Spleen (tissue), 11 donors: Measurements from ENCODE around the gene RANBP3. TPM values are rescaled to one million over a fixed set of nuclear protein-coding genes. Genes with fewer than 3 reads are reported as not detected.

Experiments used
- DNase-seq: peaks from one replicate; pipeline ENCODE4 v3.0.0-alpha.2; 2020
- H3K27ac ChIP-seq, 8 donors: fragments of 200-600 bp; sonication (generic) in 7 of 8; 1 replicate in 4 of 8; 2 replicates in 4 of 8; pipeline versions ENCODE4 v1.5.0 to v1.8.0; 2016 to 2021; ENCODE audit warnings: inconsistent platforms in 4 of 8, mild to moderate bottlenecking in 4 of 8, moderate library complexity in 1 of 8
- H3K27me3 ChIP-seq, 7 donors: fragments of 200-600 bp; sonication (generic) in 6 of 7; replicated peaks in 1 of 7; 1 replicate in 4 of 7; 2 replicates in 3 of 7; pipeline versions ENCODE4 v1.5.0 to v1.8.0; 2016 to 2021; ENCODE audit warnings: inconsistent platforms in 3 of 7, mild to moderate bottlenecking in 1 of 7
- H3K36me3 ChIP-seq, 6 donors: fragments of 200-600 bp; sonication (generic) in 5 of 6; 1 replicate in 4 of 6; 2 replicates in 2 of 6; pipeline versions ENCODE4 v1.5.0 to v1.8.0; 2016 to 2021; ENCODE audit warnings: inconsistent platforms in 2 of 6
- H3K4me1 ChIP-seq, 6 donors: fragments of 200-600 bp; sonication (generic) in 5 of 6; 1 replicate in 3 of 6; 2 replicates in 3 of 6; pipeline versions ENCODE4 v1.5.0 to v1.8.0; 2016 to 2021; ENCODE audit warnings: inconsistent platforms in 3 of 6
- H3K4me3 ChIP-seq, 8 donors: fragments of 200-600 bp; sonication (generic) in 7 of 8; 1 replicate in 4 of 8; 2 replicates in 4 of 8; pipeline versions ENCODE4 v1.5.0 to v1.8.0; 2016 to 2021; ENCODE audit warnings: inconsistent platforms in 4 of 8, mild to moderate bottlenecking in 4 of 8, moderate library complexity in 2 of 8
- H3K9me3 ChIP-seq, 8 donors: fragments of 200-600 bp; sonication (generic) in 7 of 8; 1 replicate in 4 of 8; 2 replicates in 4 of 8; pipeline versions ENCODE4 v1.5.0 to v1.8.0; 2016 to 2021; ENCODE audit warnings: inconsistent platforms in 4 of 8
- POLR2A ChIP-seq, 3 donors: fragments of 450-650 bp; IDR thresholded peaks; one replicate each; pipeline ENCODE4 v1.5.1; 2017; ENCODE audit warnings: antibody characterized with exemption in 3 of 3, mild to moderate bottlenecking in 1 of 3
- POLR2AphosphoS5 ChIP-seq, 3 donors: sonication (generic); formaldehyde crosslinking; IDR thresholded peaks; one replicate each; pipeline ENCODE4 v1.5.1; 2017; ENCODE audit warnings: antibody characterized with exemption in 3 of 3
- WGBS, 5 donors: extraction: QIAGEN DNeasy Blood & Tissue Kit in 3 of 5; methylation state at CpG; one replicate each; pipeline versions ENCODE4 v1.1.5 to v1.1.7; 2013 to 2018; 5-methylcytosine and 5-hydroxymethylcytosine counted together
- intact Hi-C: fragments of 100-400 bp; cut with DNase I; formaldehyde crosslinking; loops from one replicate; pipeline ENCODE4 v1.15.0; 2023; ENCODE audit warnings: low total_unique reads
- polyA plus RNA-seq, 3 donors: library from polyadenylated mRNA; stranded (reverse); fragments of 200-250 nt; gene quantifications; one replicate each; pipeline ENCODE4 v1.2.1, GENCODE V29; 2013
- total RNA-seq, 7 donors: library from RNA; depleted of rRNA in 3 of 7; stranded (reverse); fragments of >200 nt in 3 of 7; fragmentation: NEBNext Ultra II Directional in 4 of 7; extraction: Animal tissue kit (Norgen Biotek cat#: 25700) in 4 of 7; gene quantifications; one replicate each; pipeline versions ENCODE4 v1.1.0 to v1.2.1, GENCODE V29; 2016 to 2021
- TF ChIP-seq, protein P1 (sequence below), 11 experiments: fragments of 200-600 bp in 7 of 11; fragments of 450-650 bp in 4 of 11; sonication (generic) in 4 of 11; IDR thresholded peaks in 8 of 11; conservative IDR thresholded peaks in 3 of 11; 1 replicate in 7 of 11; 2 replicates in 4 of 11; pipeline versions ENCODE4 v1.4.0 to v1.8.0; 2016 to 2021; ENCODE audit warnings: antibody characterized with exemption in 11 of 11, inconsistent platforms in 4 of 11, mild to moderate bottlenecking in 1 of 11
- donor health status: healthy with polysubstance abuse.
- donor health status: DM: no; HTN: no; CAD: no; lungs with moderate emphysema.
- donor health status: DM: no; HTN: no; CAD: no.
- donor health status: Bipolar disorder and iron deficiency.
- donor health status: healthy.
- donor health status: DM: no; HTN: no; CAD: no.
- donor health status: DM: yes; HTN: yes; CAD: no.

RANBP3 gene
- total and polyA plus RNA-seq, 10 donors, result 27.5 to 92.9 (median 69.8) TPM

DNA sequence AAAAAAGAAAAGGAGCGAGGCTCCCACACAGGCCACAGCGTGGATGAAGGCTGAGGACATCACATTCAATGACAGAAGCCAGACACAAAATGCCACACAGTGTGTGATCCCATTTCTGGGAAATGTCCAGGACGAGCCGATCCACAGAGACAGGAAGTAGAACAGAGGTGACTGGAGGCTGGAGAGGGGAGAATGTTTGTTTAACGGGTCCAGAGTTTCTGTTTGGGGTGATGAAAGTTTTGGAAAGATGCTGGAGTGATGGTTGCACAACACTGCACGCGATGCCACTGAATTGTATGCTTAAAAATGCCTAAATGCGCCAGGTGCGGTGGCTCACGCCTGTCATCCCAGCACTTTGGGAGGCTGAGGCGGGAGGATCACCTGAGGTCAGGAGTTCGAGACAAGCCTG lies 107.0 kb downstream of the RANBP3 start:
- TF ChIP-seq POLR2AphosphoS5 (IDR thresholded peaks at IDR 0.05), result no peak
- no peak for TF ChIP-seq POLR2A (IDR thresholded peaks at IDR 0.05)
- TF ChIP-seq, protein P1, sequence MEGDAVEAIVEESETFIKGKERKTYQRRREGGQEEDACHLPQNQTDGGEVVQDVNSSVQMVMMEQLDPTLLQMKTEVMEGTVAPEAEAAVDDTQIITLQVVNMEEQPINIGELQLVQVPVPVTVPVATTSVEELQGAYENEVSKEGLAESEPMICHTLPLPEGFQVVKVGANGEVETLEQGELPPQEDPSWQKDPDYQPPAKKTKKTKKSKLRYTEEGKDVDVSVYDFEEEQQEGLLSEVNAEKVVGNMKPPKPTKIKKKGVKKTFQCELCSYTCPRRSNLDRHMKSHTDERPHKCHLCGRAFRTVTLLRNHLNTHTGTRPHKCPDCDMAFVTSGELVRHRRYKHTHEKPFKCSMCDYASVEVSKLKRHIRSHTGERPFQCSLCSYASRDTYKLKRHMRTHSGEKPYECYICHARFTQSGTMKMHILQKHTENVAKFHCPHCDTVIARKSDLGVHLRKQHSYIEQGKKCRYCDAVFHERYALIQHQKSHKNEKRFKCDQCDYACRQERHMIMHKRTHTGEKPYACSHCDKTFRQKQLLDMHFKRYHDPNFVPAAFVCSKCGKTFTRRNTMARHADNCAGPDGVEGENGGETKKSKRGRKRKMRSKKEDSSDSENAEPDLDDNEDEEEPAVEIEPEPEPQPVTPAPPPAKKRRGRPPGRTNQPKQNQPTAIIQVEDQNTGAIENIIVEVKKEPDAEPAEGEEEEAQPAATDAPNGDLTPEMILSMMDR (IDR thresholded peaks at IDR 0.05 in 8 of 11, conservative IDR thresholded peaks at IDR 0.05 in 3 of 11), result no peak
- H3K4me1 ChIP-seq, result no peaks in the 10 kb centered on the region
- DNase-seq, result no peak
- H3K4me3 ChIP-seq, result no peak overlapping the region
- intact Hi-C loops, result no loop called here
- no peaks in the 10 kb centered on the region for H3K9me3 ChIP-seq
- H3K27me3 ChIP-seq, result peaks cover 0 to 15% (median 0%) of the 10 kb centered on the region in 7 donors
- no peaks in the 10 kb centered on the region for H3K36me3 ChIP-seq
- no peak overlapping the region for H3K27ac ChIP-seq
- WGBS, 5 donors, result 73 to 84% (median 77%) methylated on average over 12 of the region's 12 CpGs

DNA sequence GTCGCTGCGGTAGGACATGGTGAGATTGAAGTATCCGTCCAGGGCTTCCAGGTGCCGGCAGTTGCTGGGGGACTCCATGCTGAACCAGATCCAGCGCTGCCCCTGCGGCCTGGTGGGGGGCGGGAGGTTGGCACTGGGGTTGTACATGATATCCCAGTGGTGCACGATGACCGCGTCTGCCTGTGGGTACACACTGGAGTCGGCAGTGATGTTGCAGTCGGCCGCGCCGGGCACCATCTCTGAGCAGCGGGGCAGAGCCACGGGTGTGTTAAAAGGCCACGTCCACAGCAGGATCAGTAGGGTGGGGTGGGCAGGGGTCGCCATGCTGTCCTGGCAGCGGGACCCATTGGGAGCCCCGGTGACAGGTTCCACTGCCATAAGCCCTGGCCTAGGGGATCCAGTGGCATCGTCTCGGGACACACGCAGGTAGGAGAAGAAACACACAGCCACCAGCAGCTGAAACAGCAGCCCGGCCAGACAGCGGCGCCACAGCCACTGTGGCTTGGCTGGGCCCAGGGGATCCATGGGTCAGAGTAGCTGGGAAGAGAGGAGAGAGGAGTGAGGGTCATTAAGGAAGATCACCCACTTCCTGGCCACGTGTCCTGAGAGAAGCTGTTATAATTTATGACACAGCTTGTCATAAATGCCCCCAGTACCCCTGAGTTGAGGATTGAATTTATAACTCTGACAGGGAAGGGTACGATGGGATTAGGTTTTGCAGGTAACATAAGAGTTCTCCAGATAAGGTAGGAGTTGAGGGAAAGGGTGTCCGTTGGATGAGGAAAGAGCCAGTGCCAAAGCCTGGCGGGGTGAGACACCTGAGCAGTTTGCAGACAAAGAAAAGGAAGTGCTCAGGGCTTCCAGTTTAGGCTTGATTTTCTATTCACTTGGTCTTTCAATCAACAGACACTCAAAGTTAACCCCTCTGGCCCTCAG lies 110.5 kb downstream of the RANBP3 start:
- Histone ChIP-seq H3K27me3 (peaks cover 0 to 28% (median 0%) of the 10 kb centered on the region in 7 donors), H3K4me3 (no peak overlapping the region), H3K36me3 (no peaks in the 10 kb centered on the region), H3K27ac (no peak overlapping the region), H3K4me1 (no peaks in the 10 kb centered on the region), H3K9me3 (no peaks in the 10 kb centered on the region)
- TF ChIP-seq POLR2AphosphoS5 (IDR thresholded peaks at IDR 0.05), result no peak
- TF ChIP-seq, protein P1 (IDR thresholded peaks at IDR 0.05 in 8 of 11, conservative IDR thresholded peaks at IDR 0.05 in 3 of 11), result no peak
- TF ChIP-seq POLR2A (IDR thresholded peaks at IDR 0.05), result no peak
- DNase-seq, result no peak
- intact Hi-C loops, result no loop called here
- WGBS, 5 donors, result 76 to 90% (median 83%) methylated on average over 25 to 31 of the region's 31 CpGs

Other genes starting within 250 kb of the RANBP3 start
- gene PRR22, start 193.4 kb downstream of the RANBP3 start, total RNA-seq, result 1 to 10 TPM; 1.4 to 4.7 (median 2.4) TPM
- gene PRR22, start 193.4 kb downstream of the RANBP3 start, polyA plus RNA-seq, result 10 to 100 TPM in 2 of 3 donors, 1 to 10 TPM in 1; 4.9 to 11.4 (median 10.6) TPM
- gene DUS3L, start 187.0 kb downstream of the RANBP3 start, total RNA-seq, result 10 to 100 TPM; 22.7 to 63.9 (median 34.5) TPM
- 10 to 100 TPM; 31.3 to 57.4 (median 52.5) TPM for gene DUS3L, start 187.0 kb downstream of the RANBP3 start, polyA plus RNA-seq
- 1 to 10 TPM in 1 of 7 donors, under 1 TPM in 2, not detected in 4; 0.32 to 2.3 (median 0.72) TPM for gene NRTN, start 173.1 kb downstream of the RANBP3 start, total RNA-seq
- under 1 TPM in 2 of 3 donors, not detected in 1; 0.29 to 0.30 TPM for gene NRTN, start 173.1 kb downstream of the RANBP3 start, polyA plus RNA-seq
- gene FUT6, start 138.4 kb downstream of the RANBP3 start, total RNA-seq, result under 1 TPM in 2 of 7 donors, not detected in 5; 0.20 to 0.44 TPM
- under 1 TPM; 0.06 to 0.13 (median 0.07) TPM for gene FUT6, start 138.4 kb downstream of the RANBP3 start, polyA plus RNA-seq
- not detected for gene FUT3, start 126.7 kb downstream of the RANBP3 start, total RNA-seq
- under 1 TPM in 2 of 3 donors, not detected in 1; 0.06 to 0.12 TPM for gene FUT3, start 126.7 kb downstream of the RANBP3 start, polyA plus RNA-seq
- gene FUT5, start 107.6 kb downstream of the RANBP3 start, total RNA-seq, result not detected
- gene FUT5, start 107.6 kb downstream of the RANBP3 start, polyA plus RNA-seq, result not detected
- gene NDUFA11, start 74.3 kb downstream of the RANBP3 start, total RNA-seq, result 100 to 1,000 TPM in 6 of 7 donors, 10 to 100 TPM in 1; 83.8 to 156 (median 116) TPM
- 100 to 1,000 TPM; 252 to 377 (median 345) TPM for gene NDUFA11, start 74.3 kb downstream of the RANBP3 start, polyA plus RNA-seq
- gene VMAC, start 73.3 kb downstream of the RANBP3 start, total RNA-seq, result 10 to 100 TPM in 6 of 7 donors, 1 to 10 TPM in 1; 8.5 to 15.9 (median 12.5) TPM
- 1 to 10 TPM; 2.1 to 9.6 (median 3.3) TPM for gene VMAC, start 73.3 kb downstream of the RANBP3 start, polyA plus RNA-seq
- gene CAPS, start 63.9 kb downstream of the RANBP3 start, total RNA-seq, result 10 to 100 TPM; 14.7 to 20.7 (median 17.6) TPM
- gene CAPS, start 63.9 kb downstream of the RANBP3 start, polyA plus RNA-seq, result 10 to 100 TPM; 23.7 to 61.8 (median 51.3) TPM
- gene RFX2, start 132.4 kb upstream of the RANBP3 start, total RNA-seq, result 10 to 100 TPM in 4 of 7 donors, 1 to 10 TPM in 3; 6.4 to 15.8 (median 11.1) TPM
- gene RFX2, start 132.4 kb upstream of the RANBP3 start, polyA plus RNA-seq, result 1 to 10 TPM; 1.1 to 3.2 (median 2.8) TPM
- gene ACSBG2, start 157.5 kb upstream of the RANBP3 start, total RNA-seq, result not detected
- gene ACSBG2, start 157.5 kb upstream of the RANBP3 start, polyA plus RNA-seq, result under 1 TPM in 1 of 3 donors, not detected in 2; 0.22 TPM